Right lobe of liver (tissue), 4 donors: ENCODE results near the gene ATXN2.

ENCODE experiments used
- CTCF ChIP-seq, 4 donors: fragments of 200-600 bp in 3 of 4; fragments of 450-650 bp in 1 of 4; IDR thresholded peaks; one replicate each; pipeline versions ENCODE4 v1.5.1 to v1.8.0; 2016 to 2022; ENCODE audit warnings: antibody characterized with exemption in 4 of 4, mild to moderate bottlenecking in 2 of 4
- POLR2A ChIP-seq: fragments of 450-650 bp; IDR thresholded peaks from one replicate; pipeline ENCODE4 v1.6.1; 2017; ENCODE audit warnings: antibody characterized with exemption, mild to moderate bottlenecking
- donor health status: DM: no; HTN: no; CAD: no.
- donor health status: DM: no; HTN: no; CAD: no.
- donor health status: DM: no; HTN: yes; CAD: no.

GRCh38 chr12:111451649-111452129 is 147.4 kb downstream of the ATXN2 start:
- TF ChIP-seq CTCF (IDR thresholded peaks at IDR 0.05) (peak; percentile 68 to 91 (median 76)), POLR2A (no peak)
